GM13977 (cell line): ENCODE results near the gene RGS17.

Source experiments
- DNase-seq: peaks from one replicate; pipeline ENCODE4 v3.0.0; 2012; ENCODE audit warnings: low spot score
- in situ Hi-C: fragments of 300-500 bp; cut with MboI; formaldehyde crosslinking; loops from one replicate; pipeline ENCODE4 v1.12.0; 2022; ENCODE audit warnings: low sequenced_read_pairs, low pct_unique_long_range_greater_than_20kb, mixed read lengths, inconsistent platforms; ENCODE audit not compliant: unreplicated experiment
- TF ChIP-seq, protein P1 (sequence below): IDR thresholded peaks from 2 replicates; pipeline ENCODE4 v1.5.1; 2012; ENCODE audit warnings: mild to moderate bottlenecking, control low read depth; ENCODE audit not compliant: insufficient read depth; ENCODE audit errors: extremely low read depth, missing control alignments

The RGS17 gene

DNA sequence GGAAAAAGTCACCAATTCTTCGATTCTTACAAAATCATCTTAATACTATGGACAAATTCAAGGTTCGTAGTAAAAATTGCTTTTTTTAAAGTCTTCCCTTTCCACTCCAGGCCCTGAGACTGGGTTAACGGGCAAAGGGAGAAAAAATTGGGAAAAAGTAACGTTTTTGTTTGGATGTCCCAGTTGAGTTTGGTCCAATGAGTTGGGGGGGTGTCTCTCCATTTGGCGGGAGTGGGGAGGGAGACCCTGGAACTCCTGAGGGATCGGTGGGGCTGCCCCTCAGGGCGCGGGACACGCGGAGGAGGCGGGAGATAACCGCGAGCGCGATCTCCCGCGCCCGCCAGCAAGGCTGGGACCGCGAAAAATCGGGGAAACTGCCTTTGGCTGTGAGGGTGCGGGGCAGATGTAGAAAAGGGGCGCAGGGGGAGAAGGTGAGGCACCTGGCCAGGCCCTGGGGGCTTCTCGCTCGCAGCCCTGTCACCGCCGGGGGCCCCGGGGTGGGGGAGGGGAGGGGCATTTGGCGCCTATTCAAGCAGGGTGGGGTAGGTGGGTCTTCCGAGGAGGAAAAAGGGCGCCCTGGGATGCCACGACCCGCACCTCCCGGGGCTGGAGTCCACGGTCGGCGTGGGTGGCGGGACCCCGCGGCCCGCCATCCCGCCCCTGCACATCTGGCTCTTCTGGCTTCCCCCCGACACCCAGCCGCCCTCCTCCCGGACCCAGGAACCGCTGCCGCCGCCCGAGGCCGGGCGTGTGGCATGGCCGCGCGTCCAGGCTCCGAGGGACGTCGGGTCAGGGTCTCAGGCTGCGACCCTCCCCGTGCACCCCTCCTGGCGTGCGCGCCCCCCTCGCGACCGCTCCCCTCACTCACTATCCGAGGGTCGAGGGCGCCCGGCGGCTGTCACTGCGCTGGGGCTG is 148.8 kb downstream of the RGS17 start:
- no peak for DNase-seq
- TF ChIP-seq, protein P1, sequence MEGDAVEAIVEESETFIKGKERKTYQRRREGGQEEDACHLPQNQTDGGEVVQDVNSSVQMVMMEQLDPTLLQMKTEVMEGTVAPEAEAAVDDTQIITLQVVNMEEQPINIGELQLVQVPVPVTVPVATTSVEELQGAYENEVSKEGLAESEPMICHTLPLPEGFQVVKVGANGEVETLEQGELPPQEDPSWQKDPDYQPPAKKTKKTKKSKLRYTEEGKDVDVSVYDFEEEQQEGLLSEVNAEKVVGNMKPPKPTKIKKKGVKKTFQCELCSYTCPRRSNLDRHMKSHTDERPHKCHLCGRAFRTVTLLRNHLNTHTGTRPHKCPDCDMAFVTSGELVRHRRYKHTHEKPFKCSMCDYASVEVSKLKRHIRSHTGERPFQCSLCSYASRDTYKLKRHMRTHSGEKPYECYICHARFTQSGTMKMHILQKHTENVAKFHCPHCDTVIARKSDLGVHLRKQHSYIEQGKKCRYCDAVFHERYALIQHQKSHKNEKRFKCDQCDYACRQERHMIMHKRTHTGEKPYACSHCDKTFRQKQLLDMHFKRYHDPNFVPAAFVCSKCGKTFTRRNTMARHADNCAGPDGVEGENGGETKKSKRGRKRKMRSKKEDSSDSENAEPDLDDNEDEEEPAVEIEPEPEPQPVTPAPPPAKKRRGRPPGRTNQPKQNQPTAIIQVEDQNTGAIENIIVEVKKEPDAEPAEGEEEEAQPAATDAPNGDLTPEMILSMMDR, result no peak
- in situ Hi-C loops, result no loop called here

DNA sequence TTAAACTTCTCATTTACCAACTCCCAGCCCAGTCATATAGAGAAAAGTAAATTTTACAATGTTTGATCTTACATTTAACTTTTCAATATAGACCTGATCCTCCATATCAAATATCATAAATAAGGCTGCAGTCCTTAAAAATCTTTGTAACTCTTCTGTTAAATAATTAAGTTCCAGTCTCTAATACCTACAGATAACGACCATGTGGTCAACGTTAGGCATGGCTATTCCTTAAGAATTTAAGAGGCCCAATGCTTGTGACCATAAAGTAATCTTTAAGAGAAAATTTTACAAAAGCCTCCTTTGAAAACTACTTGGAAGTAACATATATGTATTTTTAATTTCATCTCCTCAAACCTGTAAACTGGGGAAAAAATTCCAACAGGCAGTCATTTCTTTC is 149.9 kb downstream of the RGS17 start:
- DNase-seq, result no peak
- in situ Hi-C loops, result no loop called here
- TF ChIP-seq, protein P1, result no peak

DNA sequence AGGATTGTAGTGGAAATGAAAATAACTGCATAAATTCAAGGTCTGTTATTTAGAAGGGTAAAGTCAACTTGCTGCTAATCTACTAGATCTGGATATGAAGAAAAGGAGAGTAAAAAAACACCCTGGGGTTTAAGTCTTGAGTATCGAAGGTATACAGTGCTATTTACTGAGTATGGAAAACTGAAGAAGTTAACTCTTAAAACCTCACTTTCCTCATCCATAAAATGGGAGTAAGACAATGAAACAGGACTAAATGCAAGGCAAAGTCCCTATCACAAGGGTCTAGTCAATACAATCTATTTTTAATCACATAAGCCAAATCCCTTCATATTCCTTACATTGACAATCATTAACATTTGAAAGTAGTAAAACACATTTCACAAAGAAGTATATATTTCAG is 150.4 kb downstream of the RGS17 start:
- in situ Hi-C loops, result no loop called here
- TF ChIP-seq, protein P1, result no peak
- DNase-seq, result no peak

DNA sequence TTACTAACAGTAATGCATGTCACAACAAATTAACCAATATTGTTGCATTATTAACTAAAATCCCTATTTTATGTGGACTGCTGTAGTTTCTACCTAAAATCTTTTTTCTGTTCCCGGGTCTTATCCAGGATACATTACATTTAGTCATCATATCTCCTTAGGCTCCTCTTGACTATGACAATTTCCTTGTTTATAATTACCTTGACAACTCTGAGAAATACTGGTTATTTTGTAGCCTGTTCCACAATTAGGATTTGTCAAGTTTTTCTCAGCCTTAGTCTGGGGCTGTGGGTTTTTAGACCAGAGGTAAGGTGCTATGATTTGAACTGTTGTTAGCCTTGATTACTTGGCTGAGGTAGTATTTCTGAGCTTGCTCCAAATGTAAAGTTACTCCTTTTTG is 152.0 kb downstream of the RGS17 start:
- TF ChIP-seq, protein P1, result no peak
- DNase-seq, result no peak
- in situ Hi-C loops, result no loop called here

DNA sequence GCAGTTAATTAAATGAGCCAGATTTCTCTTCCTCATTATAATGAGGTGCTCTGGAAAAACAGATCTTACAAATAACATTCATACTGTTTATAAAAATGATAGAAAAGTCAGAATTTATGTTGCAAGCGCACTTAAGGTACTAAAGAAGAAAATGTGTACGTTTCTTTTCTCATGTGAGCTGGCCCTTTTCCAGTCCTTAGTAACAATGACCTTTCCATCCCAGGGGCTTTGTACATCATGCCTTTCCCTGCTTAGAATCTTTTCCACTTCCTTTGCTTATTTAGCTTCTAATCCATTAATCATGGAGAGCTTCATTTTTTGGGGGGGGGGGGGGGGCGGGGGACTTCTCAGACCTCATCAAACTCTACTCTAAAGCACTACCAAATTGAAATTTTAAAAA is 153.0 kb downstream of the RGS17 start:
- DNase-seq, result no peak
- in situ Hi-C loops, result no loop called here
- TF ChIP-seq, protein P1, result no peak

GRCh38 chr6:152977556-152977955 is 153.5 kb downstream of the RGS17 start:
- in situ Hi-C loops, result no loop called here
- DNase-seq, result no peak
- TF ChIP-seq, protein P1, result no peak
